Bronchial epithelial cell (primary cell): ENCODE measurements around the gene ZCCHC14. TPM values are rescaled to one million over a fixed set of nuclear protein-coding genes. Genes with fewer than 3 reads are reported as not detected.
"Not testable (repeated sequence)": the region's sequence is repeated elsewhere in the genome, so short reads cannot be mapped to it uniquely, and the experiment has no call there.

ENCODE experiments used
- DNase-seq: peaks from one replicate; pipeline ENCODE4 v3.0.0-alpha.2; 2010; ENCODE audit warnings: low read depth
- FAIRE-seq: peaks from 2 replicates; lab custom pipeline; 2011; peaks lifted over from hg19 to GRCh38; lab: Jason Lieb, UNC
- H3K27me3 ChIP-seq: 2 replicates; pipeline ENCODE4 v1.5.1; 2011; ENCODE audit warnings: low read length; ENCODE audit not compliant: control insufficient read depth, insufficient read depth
- H3K36me3 ChIP-seq: 2 replicates; pipeline ENCODE4 v1.5.1; 2011; ENCODE audit warnings: low read length; ENCODE audit not compliant: control insufficient read depth, insufficient read depth
- H3K4me3 ChIP-seq: 2 replicates; pipeline ENCODE4 v1.5.1; 2011; ENCODE audit warnings: mild to moderate bottlenecking, low read depth, low read length, control low read depth
- CTCF ChIP-seq: IDR thresholded peaks from 2 replicates; pipeline ENCODE4 v1.5.1; 2011; ENCODE audit warnings: mild to moderate bottlenecking, moderate library complexity, low read length, control low read depth, inconsistent platforms; ENCODE audit not compliant: insufficient read depth, severe bottlenecking
- total RNA-seq: library from RNA; depleted of rRNA; stranded (reverse); fragments of >200 nt; gene quantifications from 2 replicates; pipeline ENCODE4 v1.2.1, GENCODE V29; 2014

ZCCHC14 gene
- total RNA-seq, 1 donor from 2014 or later = 2.9 TPM

- H3K27me3 ChIP-seq = no peaks in the 10 kb centered on the region
- DNase-seq (no peak), FAIRE-seq (peak; percentile 52)
- H3K4me3 ChIP-seq = no peak overlapping the region
- H3K36me3 ChIP-seq = no peaks in the 10 kb centered on the region
- TF ChIP-seq CTCF = no peak
These were observed 36.1 kb upstream of the ZCCHC14 start for GRCh38 chr16:87528690-87529579.

GRCh38 chr16:87527055-87527724 lies 34.4 kb upstream of the ZCCHC14 start:
- no peak for TF ChIP-seq CTCF
- peak; percentile 50 for FAIRE-seq
- H3K27me3 ChIP-seq = no peaks in the 10 kb centered on the region
- DNase-seq = no peak
- H3K4me3 ChIP-seq = no peak overlapping the region
- H3K36me3 ChIP-seq = no peaks in the 10 kb centered on the region

- no peak for TF ChIP-seq CTCF
- FAIRE-seq (no peak), DNase-seq (no peak)
- Histone ChIP-seq H3K4me3 (no peak overlapping the region), H3K27me3 (no peaks in the 10 kb centered on the region), H3K36me3 (no peaks in the 10 kb centered on the region)
These were observed 33.6 kb upstream of the ZCCHC14 start for GRCh38 chr16:87526238-87526947.

- Histone ChIP-seq H3K27me3 (no peaks in the 10 kb centered on the region), H3K36me3 (no peaks in the 10 kb centered on the region), H3K4me3 (no peak overlapping the region)
- FAIRE-seq (peak; percentile 66), DNase-seq (no peak)
- no peak for TF ChIP-seq CTCF
These were observed 32.5 kb upstream of the ZCCHC14 start for GRCh38 chr16:87525352-87525751.

- no peaks in the 10 kb centered on the region for H3K27me3 ChIP-seq
- no peak overlapping the region for H3K4me3 ChIP-seq
- DNase-seq = no peak
- H3K36me3 ChIP-seq = no peaks in the 10 kb centered on the region
- FAIRE-seq = no peak
- no peak for TF ChIP-seq CTCF
These were observed 31.6 kb upstream of the ZCCHC14 start for GRCh38 chr16:87524407-87524806.

GRCh38 chr16:87523605-87524004 lies 30.8 kb upstream of the ZCCHC14 start:
- H3K4me3 ChIP-seq, H3K27me3 ChIP-seq, DNase-seq, H3K36me3 ChIP-seq, FAIRE-seq: not testable (repeated sequence)

- DNase-seq, H3K4me3 ChIP-seq, H3K27me3 ChIP-seq, H3K36me3 ChIP-seq: not testable (repeated sequence)
- FAIRE-seq = peak; percentile 93
These were observed 28.9 kb upstream of the ZCCHC14 start for GRCh38 chr16:87521764-87522163.

GRCh38 chr16:87519170-87519569 lies 26.3 kb upstream of the ZCCHC14 start:
- peak; percentile 89 for FAIRE-seq
- not testable (repeated sequence) for DNase-seq, H3K4me3 ChIP-seq, H3K36me3 ChIP-seq, H3K27me3 ChIP-seq
